GM23248 (cell line): ENCODE results near the gene HSD3B7.

ENCODE experiments used
- EZH2 ChIP-seq: fragments of 200-600 bp; sonication (generic); IDR thresholded peaks from 2 replicates; pipeline ENCODE4 v1.6.1; 2018; ENCODE audit warnings: antibody characterized with exemption, mild to moderate bottlenecking; ENCODE audit not compliant: insufficient read depth, poor library complexity, severe bottlenecking
- EZH2phosphoT487 ChIP-seq: fragments of 200-600 bp; sonication (generic); IDR thresholded peaks from 2 replicates; pipeline ENCODE4 v1.6.1; 2018; ENCODE audit warnings: antibody characterized with exemption, moderate library complexity, mild to moderate bottlenecking, low read depth; ENCODE audit not compliant: insufficient read depth

DNA sequence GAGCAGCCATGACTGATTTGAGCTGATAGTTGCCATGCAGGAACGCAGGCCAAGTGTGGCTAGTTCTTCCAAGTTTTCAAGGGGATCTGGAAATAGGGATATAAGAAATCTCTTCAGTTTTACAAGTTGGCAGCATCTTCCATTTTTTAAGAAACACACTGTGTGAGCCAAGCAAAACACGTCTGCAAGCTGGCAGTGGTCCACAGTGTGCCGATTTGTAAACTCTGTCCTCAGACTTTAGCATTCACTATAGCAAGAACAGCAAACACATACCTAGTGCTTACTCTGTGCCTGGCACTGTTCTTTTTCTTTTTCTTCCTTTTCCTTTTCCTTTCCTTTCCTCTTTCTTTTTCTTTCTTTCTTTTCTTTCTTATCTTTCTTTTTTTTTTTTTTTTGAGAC, 33.3 kb upstream of the HSD3B7 start:
- no peak for TF ChIP-seq EZH2phosphoT487
- no peak for TF ChIP-seq EZH2
